OCI-LY3 (cell line): ENCODE measurements around the gene SMYD4.

Source experiments
- H2AFZ ChIP-seq: fragments of 200-600, 300-600 bp; shearing (Covaris generic); 2 replicates; pipeline ENCODE4 v1.6.0; 2014; ENCODE audit warnings: antibody characterized with exemption, low read depth, low read length
- H3K27ac ChIP-seq: fragments of 200-600, 300-600 bp; sonication (generic); 2 replicates; pipeline ENCODE4 v1.5.1; 2014; ENCODE audit warnings: mild to moderate bottlenecking, low read length, moderate library complexity, mixed read lengths
- H3K27me3 ChIP-seq: fragments of 200-600, 300-600 bp; sonication (generic); 2 replicates; pipeline ENCODE4 v1.6.1; 2014; ENCODE audit warnings: low read depth, low read length, mixed read lengths
- H3K36me3 ChIP-seq: fragments of 200-600, 300-600 bp; sonication (generic); replicated peaks from 2 replicates; pipeline ENCODE3; 2014; ENCODE audit warnings: low read depth, low read length, mixed read lengths
- H3K4me1 ChIP-seq: fragments of 300-600, 200-600 bp; sonication (generic); 2 replicates; pipeline ENCODE4 v1.6.1; 2014; ENCODE audit warnings: low read length, mixed read lengths
- H3K4me2 ChIP-seq: fragments of 200-600, 300-600 bp; sonication (generic); 2 replicates; pipeline ENCODE4 v1.6.1; 2014; ENCODE audit warnings: low read length, mixed read lengths
- H3K4me3 ChIP-seq: fragments of 300-600, 200-600 bp; sonication (generic); 2 replicates; pipeline ENCODE4 v1.5.1; 2014; ENCODE audit warnings: antibody characterized with exemption, mild to moderate bottlenecking, low read length, moderate library complexity
- H3K79me2 ChIP-seq: fragments of 300-600, 200-600 bp; shearing (Covaris generic); 2 replicates; pipeline ENCODE4 v1.6.1; 2014; ENCODE audit warnings: mild to moderate bottlenecking, low read length, mixed read lengths
- H3K9ac ChIP-seq: fragments of 300-600, 200-600 bp; shearing (Covaris generic); 2 replicates; pipeline ENCODE4 v1.6.0; 2014; ENCODE audit warnings: mild to moderate bottlenecking, low read length, moderate library complexity
- H3K9me3 ChIP-seq: fragments of 200-600, 300-600 bp; shearing (Covaris generic); 2 replicates; pipeline ENCODE4 v1.6.1; 2014; ENCODE audit warnings: low read length, mixed read lengths; ENCODE audit not compliant: insufficient read depth
- H4K20me1 ChIP-seq: fragments of 200-600, 300-600 bp; sonication (generic); 2 replicates; pipeline ENCODE4 v1.6.1; 2016; ENCODE audit warnings: low read length, mixed read lengths; ENCODE audit not compliant: insufficient read depth
- EZH2phosphoT487 ChIP-seq: fragments of 200-600 bp; shearing (Covaris generic); IDR thresholded peaks from 2 replicates; pipeline ENCODE4 v1.6.1; 2018; ENCODE audit warnings: antibody characterized with exemption, mixed run types, low read depth
- TF ChIP-seq, protein P1 (sequence below): fragments of 200-600, 300-600 bp; sonication (generic); IDR thresholded peaks from 2 replicates; pipeline ENCODE4 v1.5.1; 2014; ENCODE audit warnings: antibody characterized with exemption, low read length, low read depth

The SMYD4 gene

DNA sequence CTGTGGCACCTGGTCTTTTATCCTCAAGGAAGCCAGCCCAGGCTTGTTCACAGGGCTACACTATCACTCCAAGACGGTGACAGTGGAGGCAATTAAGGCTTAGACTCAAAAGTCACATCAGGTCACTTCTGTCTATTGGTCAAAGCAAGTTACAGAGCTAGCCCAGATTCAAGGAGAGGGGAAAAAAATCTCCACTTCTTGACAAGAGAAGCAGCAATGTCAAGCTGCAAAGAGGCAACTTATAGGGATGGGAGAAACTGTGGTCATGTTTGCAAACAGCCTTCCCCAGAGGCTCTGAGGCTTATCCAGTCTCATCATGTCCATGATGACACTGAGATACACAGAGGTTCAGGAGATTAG lies 36.3 kb downstream of the SMYD4 start:
- peaks cover 7% of the 10 kb centered on the region for H3K79me2 ChIP-seq
- no peak overlapping the region for H3K4me3 ChIP-seq
- no peak overlapping the region for H3K4me2 ChIP-seq
- no peak overlapping the region for H3K27ac ChIP-seq
- H3K4me1 ChIP-seq, result no peaks in the 10 kb centered on the region
- H3K36me3 ChIP-seq, result peaks cover 7% of the 10 kb centered on the region
- H2AFZ ChIP-seq, result no peak overlapping the region
- no peaks in the 10 kb centered on the region for H3K27me3 ChIP-seq
- H3K9ac ChIP-seq, result no peak overlapping the region
- H4K20me1 ChIP-seq, result no peaks in the 10 kb centered on the region
- H3K9me3 ChIP-seq, result no peaks in the 10 kb centered on the region
- no peak for TF ChIP-seq EZH2phosphoT487

- Histone ChIP-seq H3K9ac (no peak overlapping the region), H3K36me3 (peaks cover 7% of the 10 kb centered on the region), H3K4me1 (no peaks in the 10 kb centered on the region), H3K4me2 (no peak overlapping the region), H3K79me2 (peaks cover 7% of the 10 kb centered on the region), H4K20me1 (no peaks in the 10 kb centered on the region), H2AFZ (no peak overlapping the region), H3K4me3 (no peak overlapping the region), H3K27ac (no peak overlapping the region), H3K9me3 (no peaks in the 10 kb centered on the region), H3K27me3 (no peaks in the 10 kb centered on the region)
- TF ChIP-seq, protein P1, sequence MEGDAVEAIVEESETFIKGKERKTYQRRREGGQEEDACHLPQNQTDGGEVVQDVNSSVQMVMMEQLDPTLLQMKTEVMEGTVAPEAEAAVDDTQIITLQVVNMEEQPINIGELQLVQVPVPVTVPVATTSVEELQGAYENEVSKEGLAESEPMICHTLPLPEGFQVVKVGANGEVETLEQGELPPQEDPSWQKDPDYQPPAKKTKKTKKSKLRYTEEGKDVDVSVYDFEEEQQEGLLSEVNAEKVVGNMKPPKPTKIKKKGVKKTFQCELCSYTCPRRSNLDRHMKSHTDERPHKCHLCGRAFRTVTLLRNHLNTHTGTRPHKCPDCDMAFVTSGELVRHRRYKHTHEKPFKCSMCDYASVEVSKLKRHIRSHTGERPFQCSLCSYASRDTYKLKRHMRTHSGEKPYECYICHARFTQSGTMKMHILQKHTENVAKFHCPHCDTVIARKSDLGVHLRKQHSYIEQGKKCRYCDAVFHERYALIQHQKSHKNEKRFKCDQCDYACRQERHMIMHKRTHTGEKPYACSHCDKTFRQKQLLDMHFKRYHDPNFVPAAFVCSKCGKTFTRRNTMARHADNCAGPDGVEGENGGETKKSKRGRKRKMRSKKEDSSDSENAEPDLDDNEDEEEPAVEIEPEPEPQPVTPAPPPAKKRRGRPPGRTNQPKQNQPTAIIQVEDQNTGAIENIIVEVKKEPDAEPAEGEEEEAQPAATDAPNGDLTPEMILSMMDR, result no peak
- no peak for TF ChIP-seq EZH2phosphoT487
These were observed 36.9 kb downstream of the SMYD4 start for GRCh38 chr17:1792495-1793446.

GRCh38 chr17:1789936-1790335 lies 39.8 kb downstream of the SMYD4 start:
- Histone ChIP-seq H3K36me3 (peaks cover 15% of the 10 kb centered on the region), H3K4me2 (no peak overlapping the region), H3K27me3 (no peaks in the 10 kb centered on the region), H3K27ac (no peak overlapping the region), H3K4me3 (no peak overlapping the region), H3K9me3 (no peaks in the 10 kb centered on the region), H3K4me1 (no peaks in the 10 kb centered on the region), H3K9ac (no peak overlapping the region), H3K79me2 (peaks cover 4% of the 10 kb centered on the region; the same call in 1 of the 2 replicates), H2AFZ (no peak overlapping the region), H4K20me1 (no peaks in the 10 kb centered on the region)
- TF ChIP-seq, protein P1, result no peak
- TF ChIP-seq EZH2phosphoT487, result no peak

- H2AFZ ChIP-seq, result no peak overlapping the region
- peaks cover 23% of the 10 kb centered on the region for H3K36me3 ChIP-seq
- no peak overlapping the region for H3K27ac ChIP-seq
- H3K4me3 ChIP-seq, result no peak overlapping the region
- no peaks in the 10 kb centered on the region for H3K27me3 ChIP-seq
- no peak overlapping the region for H3K4me2 ChIP-seq
- no peaks in the 10 kb centered on the region for H3K9me3 ChIP-seq
- H3K9ac ChIP-seq, result no peak overlapping the region
- no peaks in the 10 kb centered on the region for H4K20me1 ChIP-seq
- no peaks in the 10 kb centered on the region for H3K79me2 ChIP-seq
- H3K4me1 ChIP-seq, result no peaks in the 10 kb centered on the region
- TF ChIP-seq EZH2phosphoT487, result no peak
- TF ChIP-seq, protein P1, result no peak
These were observed 42.3 kb downstream of the SMYD4 start for GRCh38 chr17:1787301-1787902.
